ENCODE results near the gene CNTN4.

Gene CNTN4

GRCh38 chr3:2130726-2131125 lies 32.1 kb downstream of the CNTN4 start:
- Histone ChIP-seq H3K4me3 (replicated peaks; ENCODE audit: insufficient read depth, low read length) (no peak overlapping the region), H3K27ac (replicated peaks) (no peak overlapping the region), H3K27me3 (ENCODE audit: insufficient read depth, poor library complexity, severe bottlenecking) (no peaks in the 10 kb centered on the region)
- TF ChIP-seq GABPA (IDR thresholded peaks at IDR 0.05; ENCODE audit: low read depth), result no peak
- DNase-seq (ENCODE audit: low read depth in 1 of 2, low spot score in 1 of 2), result no peak

- TF ChIP-seq REST (IDR thresholded peaks at IDR 0.05; ENCODE audit: insufficient replicate concordance, low read depth), result no peak
- no peak for TF ChIP-seq POLR2AphosphoS5 (IDR thresholded peaks at IDR 0.05; ENCODE audit: low read depth)
- TF ChIP-seq SPI1 (IDR thresholded peaks at IDR 0.05; ENCODE audit: borderline replicate concordance, low read depth), result no peak
- TF ChIP-seq GABPA (IDR thresholded peaks at IDR 0.05; ENCODE audit: low read depth), result no peak
- TF ChIP-seq CTCF (IDR thresholded peaks at IDR 0.05; ENCODE audit: insufficient read depth, low read length), result no peak
- Histone ChIP-seq H3K27me3 (ENCODE audit: insufficient read depth, poor library complexity, severe bottlenecking) (no peaks in the 10 kb centered on the region), H3K4me3 (replicated peaks; ENCODE audit: insufficient read depth, low read length) (no peak overlapping the region), H3K27ac (replicated peaks) (no peak overlapping the region)
- DNase-seq (ENCODE audit: low read depth in 1 of 2, low spot score in 1 of 2), result no peak
These were observed 34.5 kb downstream of the CNTN4 start for GRCh38 chr3:2133146-2133545.

GRCh38 chr3:2137651-2138050 lies 39.0 kb downstream of the CNTN4 start:
- TF ChIP-seq SPI1 (IDR thresholded peaks at IDR 0.05; ENCODE audit: borderline replicate concordance, low read depth), result no peak
- no peak for TF ChIP-seq POLR2AphosphoS5 (IDR thresholded peaks at IDR 0.05; ENCODE audit: low read depth)
- no peak for TF ChIP-seq GABPA (IDR thresholded peaks at IDR 0.05; ENCODE audit: low read depth)
- no peak for TF ChIP-seq REST (IDR thresholded peaks at IDR 0.05; ENCODE audit: insufficient replicate concordance, low read depth)
- TF ChIP-seq CTCF (IDR thresholded peaks at IDR 0.05; ENCODE audit: insufficient read depth, low read length), result no peak
- Histone ChIP-seq H3K27ac (replicated peaks) (no peak overlapping the region), H3K27me3 (ENCODE audit: insufficient read depth, poor library complexity, severe bottlenecking) (no peaks in the 10 kb centered on the region), H3K4me3 (replicated peaks; ENCODE audit: insufficient read depth, low read length) (no peak overlapping the region)
- no peak for DNase-seq (ENCODE audit: low read depth in 1 of 2, low spot score in 1 of 2)

GRCh38 chr3:2141482-2141881 lies 42.8 kb downstream of the CNTN4 start:
- H3K27me3 ChIP-seq (ENCODE audit: insufficient read depth, poor library complexity, severe bottlenecking), result no peaks in the 10 kb centered on the region
- no peak overlapping the region for H3K4me3 ChIP-seq (replicated peaks; ENCODE audit: insufficient read depth, low read length)
- TF ChIP-seq SPI1 (IDR thresholded peaks at IDR 0.05; ENCODE audit: borderline replicate concordance, low read depth), result no peak
- TF ChIP-seq REST (IDR thresholded peaks at IDR 0.05; ENCODE audit: insufficient replicate concordance, low read depth), result no peak
- no peak for TF ChIP-seq POLR2AphosphoS5 (IDR thresholded peaks at IDR 0.05; ENCODE audit: low read depth)
- TF ChIP-seq CTCF (IDR thresholded peaks at IDR 0.05; ENCODE audit: insufficient read depth, low read length), result no peak
- TF ChIP-seq GABPA (IDR thresholded peaks at IDR 0.05; ENCODE audit: low read depth), result no peak
- no peak overlapping the region for H3K27ac ChIP-seq (replicated peaks)
- no peak for DNase-seq (ENCODE audit: low read depth in 1 of 2, low spot score in 1 of 2)
